ENCODE measurements around the gene SERPINA3. TPM values are rescaled to one million over a fixed set of nuclear protein-coding genes. Genes with fewer than 3 reads are reported as not detected.

The SERPINA3 gene
- total and polyA plus RNA-seq, 8 donors = 15.1 to 1,820 (median 99.6) TPM

- H3K27ac ChIP-seq = no peak overlapping the region
- intact Hi-C loops (cut with DNase I; ENCODE audit: low total_unique reads) = no loop called here
Observed at GRCh38 chr14:94649543-94650443, 37.6 kb downstream of the SERPINA3 start.

GRCh38 chr14:94650444-94650775 is 38.2 kb downstream of the SERPINA3 start:
- DNase-seq = no peak
- Histone ChIP-seq H3K27ac (no peak overlapping the region), H3K4me1 (no peaks in the 10 kb centered on the region), H3K36me3 (no peaks in the 10 kb centered on the region), H3K4me3 (no peak overlapping the region), H3K27me3 (peaks cover 0 to 6% (median 0%) of the 10 kb centered on the region in 3 donors), H3K9me3 (peaks cover 0 to 26% (median 23%) of the 10 kb centered on the region in 4 donors)
- no peak for TF ChIP-seq POLR2A (IDR thresholded peaks at IDR 0.05)
- no peak for TF ChIP-seq CTCF (IDR thresholded peaks at IDR 0.05)
- intact Hi-C loops (cut with DNase I; ENCODE audit: low total_unique reads) = no loop called here
- WGBS, 5 donors = 86 to 94% (median 90%) methylated on average over 3 of the region's 3 CpGs

More at GRCh38 chr14:94649543-94650443, 37.6 kb downstream of the SERPINA3 start:
- TF ChIP-seq CTCF (IDR thresholded peaks at IDR 0.05) (no peak), POLR2A (IDR thresholded peaks at IDR 0.05) (no peak), POLR2AphosphoS5 (IDR thresholded peaks at IDR 0.05) (no peak), EP300 (IDR thresholded peaks at IDR 0.05) (no peak)
- Histone ChIP-seq H3K36me3 (no peaks in the 10 kb centered on the region), H3K4me3 (no peak overlapping the region), H3K4me1 (no peaks in the 10 kb centered on the region), H3K9me3 (peaks cover 0 to 26% (median 23%) of the 10 kb centered on the region in 4 donors), H3K27me3 (peaks cover 0 to 6% (median 0%) of the 10 kb centered on the region in 3 donors)
- no peak for DNase-seq
- WGBS, 5 donors = 82 to 87% (median 84%) methylated on average over 12 to 13 of the region's 13 CpGs

GRCh38 chr14:94650806-94651805 is 38.9 kb downstream of the SERPINA3 start:
- Histone ChIP-seq H3K27ac (no peak overlapping the region), H3K4me3 (no peak overlapping the region), H3K36me3 (no peaks in the 10 kb centered on the region), H3K9me3 (peaks cover 0 to 26% (median 23%) of the 10 kb centered on the region in 4 donors), H3K4me1 (no peaks in the 10 kb centered on the region), H3K27me3 (peaks cover 0 to 6% (median 0%) of the 10 kb centered on the region in 3 donors)
- TF ChIP-seq EP300 (IDR thresholded peaks at IDR 0.05) = no peak
- no peak for TF ChIP-seq POLR2A (IDR thresholded peaks at IDR 0.05)
- no peak for TF ChIP-seq CTCF (IDR thresholded peaks at IDR 0.05)
- no peak for TF ChIP-seq POLR2AphosphoS5 (IDR thresholded peaks at IDR 0.05)
- intact Hi-C loops (cut with DNase I; ENCODE audit: low total_unique reads) = no loop called here
- DNase-seq = no peak
- 60 to 78% (median 77%) methylated on average over 9 of the region's 9 CpGs for WGBS, 5 donors

- intact Hi-C loops (cut with DNase I; ENCODE audit: low total_unique reads) = no loop called here
- no peak for TF ChIP-seq EP300 (IDR thresholded peaks at IDR 0.05)
- no peak for TF ChIP-seq POLR2A (IDR thresholded peaks at IDR 0.05)
- Histone ChIP-seq H3K36me3 (no peaks in the 10 kb centered on the region), H3K4me1 (no peaks in the 10 kb centered on the region), H3K27ac (no peak overlapping the region), H3K27me3 (peaks cover 0 to 6% (median 0%) of the 10 kb centered on the region in 3 donors), H3K9me3 (peaks cover 0 to 16% (median 12%) of the 10 kb centered on the region in 4 donors), H3K4me3 (no peak overlapping the region)
- 82 to 87% (median 85%) methylated on average over 5 of the region's 5 CpGs for WGBS, 5 donors
- no peak for DNase-seq
Observed at GRCh38 chr14:94653321-94653720, 41.1 kb downstream of the SERPINA3 start.
